ENCODE data around the gene GRID2. TPM values are rescaled to one million over a fixed set of nuclear protein-coding genes. Genes with fewer than 3 reads are reported as not detected.

Gene GRID2
- total and polyA plus RNA-seq, 2 of the 4 experiments (the other 2 are of a cell fraction), result under 0.01 TPM; not detected in 1

GRCh38 chr4:92339676-92340075, 35.9 kb downstream of the GRID2 start:
- POLR2A ChIA-PET (ENCODE audit: unreplicated experiment), result no interaction called here
- Histone ChIP-seq H2BK20ac (ENCODE audit: low read depth, low read length) (no peak overlapping the region), H3K9ac (ENCODE audit: low read depth, low read length) (no peak overlapping the region), H2BK15ac (ENCODE audit: low read depth, low read length) (no peak overlapping the region), H2AK5ac (ENCODE audit: low read depth, low read length) (no peak overlapping the region), H3K4me3 (ENCODE audit: insufficient read depth, low read depth, low read length) (no peak overlapping the region), H3K23ac (ENCODE audit: low read depth, low read length) (no peak overlapping the region), H3K27me3 (ENCODE audit: control insufficient read depth, insufficient read depth, low read length) (no peaks in the 10 kb centered on the region), H3K56ac (ENCODE audit: extremely low read depth, insufficient read depth, low read length) (no peak overlapping the region), H3K27ac (ENCODE audit: insufficient read depth, low read length) (no peak overlapping the region), H3K4ac (ENCODE audit: low read depth, low read length) (no peak overlapping the region), H2AK9ac (replicated peaks; ENCODE audit: low read depth, low read length, poor library complexity) (no peak overlapping the region), H3K4me1 (ENCODE audit: control insufficient read depth, insufficient read depth, low read length) (no peaks in the 10 kb centered on the region), H2BK120ac (ENCODE audit: low read depth, low read length) (no peak overlapping the region), H3K79me1 (ENCODE audit: low read depth in 1 of 2, low read length in 2 of 2) (no peaks in the 10 kb centered on the region), H3K36me3 (ENCODE audit: control insufficient read depth, insufficient read depth, low read length) (no peaks in the 10 kb centered on the region), H3K4me2 (ENCODE audit: low read depth, low read length) (no peak overlapping the region), H2BK5ac (ENCODE audit: low read depth, low read length, poor library complexity, severe bottlenecking) (no peak overlapping the region), H4K20me1 (ENCODE audit: insufficient read depth, low read length) (no peaks in the 10 kb centered on the region), H3K9me3 (ENCODE audit: control insufficient read depth, insufficient read depth, low read length) (no peaks in the 10 kb centered on the region), H3K14ac (replicated peaks; ENCODE audit: low read depth, low read length) (no peak overlapping the region), H4K5ac (ENCODE audit: low read depth, low read length) (no peak overlapping the region), H3K9me1 (ENCODE audit: insufficient read depth, low read length) (no peaks in the 10 kb centered on the region), H4K8ac (ENCODE audit: low read depth in 2 of 2, low read length in 2 of 2) (no peak overlapping the region), H3K18ac (ENCODE audit: low read depth, low read length) (no peak overlapping the region), H4K91ac (ENCODE audit: insufficient read depth, low read depth, low read length) (no peak overlapping the region), H2AFZ (replicated peaks; ENCODE audit: low read length, poor library complexity) (no peak overlapping the region)
- in situ Hi-C loops (cut with MboI; ENCODE audit: low sequenced_read_pairs), result no loop called here
- WGBS, 2 experiments (ENCODE audit: extremely low coverage in 2 of 2, insufficient read length in 1 of 2), result 40% methylated on average over 1 of the region's 4 CpGs; no CpG with 5 or more reads in 1 of the 2 experiments
- intact Hi-C loops (cut with micrococcal nuclease), result no loop called here
- ATAC-seq (ENCODE audit: low read depth), result no peak
- BruUV-seq (replicated peaks), result no TSS peak
- CTCF ChIA-PET, result interaction anchor here (0.6 kb wide), 1 partner anchor 49 kb away, joined by 4 read pairs; no protein-coding TSS in a partner anchor
- no peak for TF ChIP-seq RCOR1 (IDR thresholded peaks at IDR 0.05; ENCODE audit: insufficient replicate concordance, low read length)
- TF ChIP-seq MAFK (IDR thresholded peaks at IDR 0.05; ENCODE audit: low read depth, low read length), result no peak
- TF ChIP-seq CHD1 (IDR thresholded peaks at IDR 0.05; ENCODE audit: low read depth, low read length), result no peak
- no peak for TF ChIP-seq FOS (IDR thresholded peaks at IDR 0.05; ENCODE audit: low read depth, low read length)
- TF ChIP-seq BHLHE40 (IDR thresholded peaks at IDR 0.05; ENCODE audit: low read depth, low read length), result no peak
- TF ChIP-seq SMC3 (IDR thresholded peaks at IDR 0.05; ENCODE audit: low read depth, low read length), result no peak
- TF ChIP-seq ELK1 (IDR thresholded peaks at IDR 0.05; ENCODE audit: borderline replicate concordance, low read depth, low read length), result no peak
- TF ChIP-seq USF2 (IDR thresholded peaks at IDR 0.05; ENCODE audit: low read depth, low read length), result no peak
- TF ChIP-seq CEBPB (IDR thresholded peaks at IDR 0.05; ENCODE audit: low read depth, low read length), result no peak
- no peak for TF ChIP-seq CTCF (conservative IDR thresholded peaks at IDR 0.05; ENCODE audit: low read depth, low read length)
- no peak for TF ChIP-seq RAD21 (IDR thresholded peaks at IDR 0.05; ENCODE audit: low read length)
- no peak for TF ChIP-seq POLR2A (IDR thresholded peaks at IDR 0.05; ENCODE audit: low read depth, low read length)
- no peak for TF ChIP-seq MXI1 (IDR thresholded peaks at IDR 0.05; ENCODE audit: borderline replicate concordance, low read depth, low read length)
- TF ChIP-seq MAZ (IDR thresholded peaks at IDR 0.05; ENCODE audit: borderline replicate concordance, low read depth, low read length), result no peak
- no peak for TF ChIP-seq NFE2L2 (IDR thresholded peaks at IDR 0.05; ENCODE audit: low read depth, low read length)
- no peak for DNase-seq
- dilution Hi-C loops (cut with HindIII; ENCODE audit: low sequenced_read_pairs, unreplicated experiment), result no loop called here
